ENCODE data around the gene CHST7. TPM values are rescaled to one million over a fixed set of nuclear protein-coding genes. Genes with fewer than 3 reads are reported as not detected.

The CHST7 gene
- total RNA-seq, 4 donors from 2014 or later, result 7.2 to 32.0 (median 9.1) TPM

- peak overlapping the region; percentile 49 to 57 for H3K27ac ChIP-seq
- DNase-seq, result peak; percentile 38 to 47
- no peaks in the 10 kb centered on the region for H3K9me3 ChIP-seq
- no peaks in the 10 kb centered on the region for H3K36me3 ChIP-seq
- H3K4me3 ChIP-seq, result no peak overlapping the region
- no peak for TF ChIP-seq POLR2A (IDR thresholded peaks at IDR 0.05)
- TF ChIP-seq, protein P1, sequence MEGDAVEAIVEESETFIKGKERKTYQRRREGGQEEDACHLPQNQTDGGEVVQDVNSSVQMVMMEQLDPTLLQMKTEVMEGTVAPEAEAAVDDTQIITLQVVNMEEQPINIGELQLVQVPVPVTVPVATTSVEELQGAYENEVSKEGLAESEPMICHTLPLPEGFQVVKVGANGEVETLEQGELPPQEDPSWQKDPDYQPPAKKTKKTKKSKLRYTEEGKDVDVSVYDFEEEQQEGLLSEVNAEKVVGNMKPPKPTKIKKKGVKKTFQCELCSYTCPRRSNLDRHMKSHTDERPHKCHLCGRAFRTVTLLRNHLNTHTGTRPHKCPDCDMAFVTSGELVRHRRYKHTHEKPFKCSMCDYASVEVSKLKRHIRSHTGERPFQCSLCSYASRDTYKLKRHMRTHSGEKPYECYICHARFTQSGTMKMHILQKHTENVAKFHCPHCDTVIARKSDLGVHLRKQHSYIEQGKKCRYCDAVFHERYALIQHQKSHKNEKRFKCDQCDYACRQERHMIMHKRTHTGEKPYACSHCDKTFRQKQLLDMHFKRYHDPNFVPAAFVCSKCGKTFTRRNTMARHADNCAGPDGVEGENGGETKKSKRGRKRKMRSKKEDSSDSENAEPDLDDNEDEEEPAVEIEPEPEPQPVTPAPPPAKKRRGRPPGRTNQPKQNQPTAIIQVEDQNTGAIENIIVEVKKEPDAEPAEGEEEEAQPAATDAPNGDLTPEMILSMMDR (IDR thresholded peaks at IDR 0.05), result no peak
- no peaks in the 10 kb centered on the region for H3K4me1 ChIP-seq
- intact Hi-C loops (cut with DNase I; ENCODE audit: low total_unique reads), result no loop called here
- H3K27me3 ChIP-seq, result no peaks in the 10 kb centered on the region
These were observed 55.2 kb downstream of the CHST7 start for GRCh38 chrX:46628460-46629371.

DNA sequence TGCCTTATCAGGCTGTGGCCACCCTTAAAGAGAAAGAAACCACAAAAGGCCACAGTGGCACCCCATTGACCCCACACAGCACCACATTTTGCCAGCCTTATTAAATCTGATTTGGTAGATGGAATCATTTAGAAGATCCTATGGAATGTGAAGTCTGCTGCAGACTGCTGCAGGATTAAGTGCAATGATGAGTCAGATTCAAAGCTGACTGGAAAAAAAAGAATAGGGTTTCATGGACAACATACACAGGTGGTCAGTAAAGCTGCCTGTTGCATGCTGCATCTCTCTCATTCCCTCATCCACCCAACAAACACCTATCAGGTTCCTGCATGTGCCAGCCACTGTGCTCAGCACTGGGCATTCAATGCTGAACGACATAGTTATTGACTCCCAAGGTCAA lies 56.6 kb downstream of the CHST7 start:
- intact Hi-C loops (cut with DNase I; ENCODE audit: low total_unique reads), result no loop called here
- H3K36me3 ChIP-seq, result no peaks in the 10 kb centered on the region
- no peaks in the 10 kb centered on the region for H3K4me1 ChIP-seq
- no peak for DNase-seq
- no peak for TF ChIP-seq POLR2A (IDR thresholded peaks at IDR 0.05)
- TF ChIP-seq, protein P1 (IDR thresholded peaks at IDR 0.05), result no peak
- H3K9me3 ChIP-seq, result no peaks in the 10 kb centered on the region
- H3K27me3 ChIP-seq, result no peaks in the 10 kb centered on the region
- no peak overlapping the region for H3K4me3 ChIP-seq
- peak overlapping the region in 1 of 2 donors; percentile 57 for H3K27ac ChIP-seq

DNA sequence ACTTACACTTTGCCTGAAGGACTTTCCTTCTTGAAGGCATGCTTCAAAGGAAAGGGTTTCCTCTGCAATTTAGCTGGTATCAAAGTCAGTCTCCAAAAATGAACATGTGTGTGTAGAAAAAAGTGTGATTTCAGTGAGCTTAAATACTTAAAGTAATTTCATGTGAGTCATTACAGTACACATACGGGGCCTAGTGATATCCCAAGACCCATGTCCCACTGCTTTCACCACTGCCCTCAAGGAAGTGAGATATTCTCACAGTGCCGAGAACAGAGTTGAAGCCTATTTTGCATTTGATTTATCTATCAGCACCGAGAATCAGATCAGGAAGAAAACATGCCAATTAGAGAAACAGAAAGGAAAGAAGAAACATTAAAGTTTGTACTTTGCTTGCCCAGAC lies 61.0 kb downstream of the CHST7 start:
- no peak for TF ChIP-seq POLR2A (IDR thresholded peaks at IDR 0.05)
- TF ChIP-seq, protein P1 (IDR thresholded peaks at IDR 0.05), result no peak
- Histone ChIP-seq H3K36me3 (no peaks in the 10 kb centered on the region), H3K27ac (no peak overlapping the region), H3K27me3 (no peaks in the 10 kb centered on the region), H3K4me1 (no peaks in the 10 kb centered on the region), H3K4me3 (no peak overlapping the region), H3K9me3 (no peaks in the 10 kb centered on the region)
- no peak for DNase-seq
- intact Hi-C loops (cut with DNase I; ENCODE audit: low total_unique reads), result no loop called here

- H3K4me1 ChIP-seq, result no peaks in the 10 kb centered on the region
- intact Hi-C loops (cut with DNase I; ENCODE audit: low total_unique reads), result no loop called here
- no peak overlapping the region for H3K27ac ChIP-seq
- no peaks in the 10 kb centered on the region for H3K36me3 ChIP-seq
- H3K4me3 ChIP-seq, result no peak overlapping the region
- H3K27me3 ChIP-seq, result no peaks in the 10 kb centered on the region
- TF ChIP-seq, protein P1 (IDR thresholded peaks at IDR 0.05), result no peak
- TF ChIP-seq POLR2A (IDR thresholded peaks at IDR 0.05), result no peak
- no peaks in the 10 kb centered on the region for H3K9me3 ChIP-seq
- DNase-seq, result no peak
These were observed 61.6 kb downstream of the CHST7 start for GRCh38 chrX:46635186-46635585.

DNA sequence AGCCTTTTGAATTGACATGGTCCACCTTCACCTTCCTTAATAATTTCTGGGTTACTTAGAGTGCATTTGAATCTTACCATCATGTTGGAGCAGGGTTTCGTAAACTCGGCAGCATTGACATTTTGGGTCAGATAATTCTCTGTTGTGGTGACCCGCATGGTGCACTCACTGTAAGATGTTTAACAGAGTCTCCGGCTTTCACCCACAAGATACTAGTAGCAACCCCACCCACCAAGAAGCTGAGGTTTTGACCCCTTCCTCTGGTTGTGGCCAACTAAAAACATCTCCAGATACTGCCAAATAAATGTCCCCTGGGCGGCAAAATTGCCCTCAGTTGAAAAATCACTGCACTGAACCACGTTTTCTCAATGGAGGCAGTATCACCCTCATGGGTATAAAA lies 62.7 kb downstream of the CHST7 start:
- Histone ChIP-seq H3K36me3 (no peaks in the 10 kb centered on the region), H3K4me3 (no peak overlapping the region), H3K27me3 (no peaks in the 10 kb centered on the region), H3K27ac (no peak overlapping the region), H3K4me1 (no peaks in the 10 kb centered on the region), H3K9me3 (no peaks in the 10 kb centered on the region)
- no peak for TF ChIP-seq POLR2A (IDR thresholded peaks at IDR 0.05)
- TF ChIP-seq, protein P1 (IDR thresholded peaks at IDR 0.05), result no peak
- intact Hi-C loops (cut with DNase I; ENCODE audit: low total_unique reads), result no loop called here
- no peak for DNase-seq

Measured in uterus (tissue), 4 donors.